Cardiac muscle cell (in vitro differentiated cells and primary cell): ENCODE measurements around the gene TOPAZ1. TPM values are rescaled to one million over a fixed set of nuclear protein-coding genes. Genes with fewer than 3 reads are reported as not detected.

Experiments
- DNase-seq, 2 donors: peaks; one replicate each; pipeline versions ENCODE4 v3.0.0 to v3.0.0-alpha.2; 2010 to 2017; ENCODE audit warnings: low read depth in 1 of 2, low spot score in 1 of 2
- H3K27ac ChIP-seq: fragments of 200-600 bp; sonication (generic); 2 replicates; pipeline ENCODE4 v1.5.1; 2016
- H3K27me3 ChIP-seq: fragments of 200-600 bp; sonication (generic); 2 replicates; pipeline ENCODE4 v1.6.0; 2016; ENCODE audit warnings: control low read depth
- H3K36me3 ChIP-seq: fragments of 200-600 bp; sonication (generic); 2 replicates; pipeline ENCODE4 v1.5.1; 2016; ENCODE audit warnings: control low read depth
- H3K4me1 ChIP-seq: fragments of 200-600 bp; sonication (generic); 2 replicates; pipeline ENCODE4 v1.8.1; 2017; ENCODE audit warnings: low read depth, mild to moderate bottlenecking, mixed run types
- H3K4me3 ChIP-seq: fragments of 200-600 bp; sonication (generic); 2 replicates; pipeline ENCODE4 v1.5.1; 2016; ENCODE audit warnings: mild to moderate bottlenecking
- H3K9me3 ChIP-seq: fragments of 200-600 bp; sonication (generic); 2 replicates; pipeline ENCODE4 v1.5.1; 2017; ENCODE audit warnings: low read depth, mild to moderate bottlenecking, control low read depth
- CTCF ChIP-seq: IDR thresholded peaks from 2 replicates; pipeline ENCODE4 v1.5.1; 2012; ENCODE audit warnings: low read depth, mild to moderate bottlenecking, low read length
- polyA plus RNA-seq: library from polyadenylated mRNA; unstranded; fragments of >200 nt; fragmentation: Nextera tagmentation; extraction: Ambion mirVana; gene quantifications from 2 replicates; pipeline ENCODE4 v1.2.1, GENCODE V29; 2016
- total RNA-seq: library from RNA; depleted of rRNA; stranded (reverse); fragments of >200 nt; gene quantifications from 2 replicates; pipeline ENCODE4 v1.2.3, GENCODE V29; 2016

Gene TOPAZ1
- total and polyA plus RNA-seq, 2 experiments from 2014 or later, result not detected

DNA sequence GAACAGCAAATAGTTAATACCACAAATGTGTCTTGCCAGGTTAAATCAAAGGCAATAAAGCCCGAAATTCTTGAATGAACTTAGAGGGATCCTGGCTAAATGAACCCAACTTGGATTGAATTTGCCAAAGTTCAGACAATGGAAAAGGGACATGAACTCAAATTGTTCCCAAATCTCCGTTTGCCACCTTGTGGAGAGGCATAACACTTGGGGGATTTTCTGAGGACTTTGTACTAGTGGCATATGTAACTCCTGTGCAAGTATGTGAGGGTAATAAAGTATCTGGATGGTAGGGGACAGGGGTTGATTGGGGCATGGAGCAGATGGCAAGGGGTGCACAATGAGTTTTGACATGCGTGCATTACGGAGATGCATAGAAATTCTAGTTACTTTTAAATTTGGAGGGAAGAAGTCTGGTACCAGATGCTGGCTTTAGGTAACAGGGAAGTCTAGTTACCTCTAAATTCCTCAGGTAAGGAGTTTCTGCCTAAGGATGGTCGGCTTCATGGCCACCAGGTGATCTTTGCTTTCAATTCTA is 95.6 kb downstream of the TOPAZ1 start:
- H3K9me3 ChIP-seq, result no peaks in the 10 kb centered on the region
- peak in 1 of 2 donors; percentile 17 for DNase-seq
- H3K36me3 ChIP-seq, result no peaks in the 10 kb centered on the region
- TF ChIP-seq CTCF, result no peak
- H3K4me3 ChIP-seq, result peak overlapping the region; percentile 48
- peaks cover 6% of the 10 kb centered on the region for H3K4me1 ChIP-seq
- no peaks in the 10 kb centered on the region for H3K27me3 ChIP-seq
- H3K27ac ChIP-seq, result peak overlapping the region; percentile 95

DNA sequence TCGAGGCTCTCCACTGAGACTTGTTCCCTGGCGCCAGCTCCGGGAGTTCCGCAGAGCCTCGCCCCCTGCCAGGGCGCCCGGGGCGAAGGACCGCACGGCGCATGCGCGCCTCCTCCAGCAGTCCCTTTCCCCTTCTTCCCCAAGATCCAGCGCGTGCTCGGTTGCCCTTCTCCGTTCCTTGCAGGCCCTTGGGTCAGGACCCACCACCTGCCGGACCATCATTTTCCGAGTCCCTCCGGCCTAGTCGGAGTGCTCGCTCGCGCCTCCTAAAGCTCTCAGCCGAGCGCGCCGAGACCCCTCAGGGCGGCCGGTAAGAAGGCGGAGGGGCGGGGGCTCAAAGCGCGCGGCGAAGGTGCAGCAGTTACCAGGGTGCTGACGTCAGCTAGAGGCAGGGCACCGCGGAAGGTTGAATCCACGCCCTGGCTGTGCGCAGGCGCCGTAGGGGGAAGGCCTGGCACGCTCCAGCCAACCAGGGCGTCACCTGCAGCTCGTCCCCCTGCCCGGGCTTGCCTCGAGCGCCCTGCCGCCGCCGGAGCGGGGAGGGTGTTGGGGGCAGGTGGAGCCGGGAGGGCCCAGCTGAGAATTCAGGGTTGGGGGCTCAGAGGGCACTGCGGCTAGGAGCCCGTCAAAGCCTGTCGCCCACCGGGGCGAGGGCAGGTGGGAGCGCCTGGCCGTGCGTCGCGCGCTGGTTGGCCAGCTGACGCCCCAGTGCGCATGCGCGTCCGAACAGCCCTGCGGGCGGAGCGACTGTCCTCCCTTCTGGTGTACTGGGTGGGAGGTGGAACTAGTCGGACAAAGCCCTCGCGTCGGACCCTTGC is 96.5 kb downstream of the TOPAZ1 start, which contains the start of gene TCAIM:
TSS of gene TCAIM (plus strand) at position 757 of the 818 bp plus-strand sequence. CDS start 16,017 bp downstream, outside the sequence.
- Histone ChIP-seq H3K4me1 (peaks cover 6% of the 10 kb centered on the region), H3K27ac (peak within 1 kb of the TSS; percentile 95), H3K27me3 (no peaks in the 10 kb centered on the region), H3K4me3 (peak within 1 kb of the TSS; percentile 48), H3K9me3 (no peaks in the 10 kb centered on the region), H3K36me3 (no peaks in the 10 kb centered on the region)
- peak; percentile 99 for DNase-seq
- TF ChIP-seq CTCF, result no peak

DNA sequence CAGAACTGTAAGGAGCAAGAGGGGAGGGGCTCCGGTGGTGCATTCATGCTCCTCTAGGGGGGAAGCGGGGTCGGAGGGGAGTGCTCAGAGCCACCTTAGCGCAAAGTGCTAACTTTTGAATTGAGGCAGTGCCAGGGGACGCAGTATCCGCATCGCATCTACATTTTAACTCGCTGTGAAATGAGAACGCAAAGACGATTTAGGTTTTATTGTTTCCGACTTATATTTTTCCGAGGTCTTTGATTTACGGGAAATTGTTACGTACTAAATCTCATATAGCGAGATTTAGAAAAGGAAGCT is 97.1 kb downstream of the TOPAZ1 start:
- Histone ChIP-seq H3K9me3 (no peaks in the 10 kb centered on the region), H3K36me3 (no peaks in the 10 kb centered on the region), H3K27me3 (no peaks in the 10 kb centered on the region), H3K27ac (peak overlapping the region; percentile 95), H3K4me3 (peak overlapping the region; percentile 48), H3K4me1 (peaks cover 6% of the 10 kb centered on the region)
- no peak for DNase-seq
- TF ChIP-seq CTCF, result no peak

GRCh38 chr3:44339181-44340057 is 97.7 kb downstream of the TOPAZ1 start:
- peak overlapping the region; percentile 48 for H3K4me3 ChIP-seq
- TF ChIP-seq CTCF, result no peak
- H3K4me1 ChIP-seq, result peaks cover 6% of the 10 kb centered on the region
- peak in 1 of 2 donors; percentile 11 for DNase-seq
- H3K36me3 ChIP-seq, result no peaks in the 10 kb centered on the region
- H3K27ac ChIP-seq, result peak overlapping the region; percentile 95
- H3K9me3 ChIP-seq, result no peaks in the 10 kb centered on the region
- no peaks in the 10 kb centered on the region for H3K27me3 ChIP-seq

DNA sequence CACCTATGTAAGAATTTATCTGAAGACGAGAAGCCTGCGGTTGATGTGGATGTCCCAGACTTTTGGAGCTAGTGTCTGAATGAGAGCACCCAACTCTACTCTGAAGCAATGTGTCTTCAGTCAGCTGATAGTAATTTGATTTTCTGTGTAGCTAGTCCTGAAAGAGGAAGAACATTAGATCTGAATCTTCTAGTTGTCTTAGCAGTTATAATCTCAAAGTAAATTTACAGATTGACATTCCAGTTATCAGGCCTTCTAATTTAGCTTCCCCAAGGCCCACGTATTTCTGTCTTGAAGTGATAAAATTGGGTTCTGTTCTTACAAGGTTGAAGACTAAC is 98.3 kb downstream of the TOPAZ1 start:
- Histone ChIP-seq H3K36me3 (no peaks in the 10 kb centered on the region), H3K4me3 (peak overlapping the region; percentile 48), H3K27ac (no peak overlapping the region), H3K4me1 (peaks cover 6% of the 10 kb centered on the region), H3K9me3 (no peaks in the 10 kb centered on the region), H3K27me3 (no peaks in the 10 kb centered on the region)
- no peak for DNase-seq
- no peak for TF ChIP-seq CTCF
